Karpas-422 (cell line): ENCODE results near the gene CRYGS. TPM values are rescaled to one million over a fixed set of nuclear protein-coding genes. Genes with fewer than 3 reads are reported as not detected.

Experiments used
- DNase-seq: peaks from one replicate; pipeline ENCODE4 v3.0.0-alpha.2; 2015
- H2AFZ ChIP-seq: fragments of 200-600 bp; sonication (generic); 2 replicates; pipeline ENCODE4 v1.6.1; 2014; ENCODE audit warnings: antibody characterized with exemption, low read length, mixed read lengths
- H3K27ac ChIP-seq: fragments of 200-600 bp; sonication (generic); 2 replicates; pipeline ENCODE4 v1.5.1; 2014; ENCODE audit warnings: mild to moderate bottlenecking, low read length, moderate library complexity
- H3K27me3 ChIP-seq: fragments of 200-600 bp; sonication (generic); 2 replicates; pipeline ENCODE4 v1.6.1; 2014; ENCODE audit warnings: low read length, mixed read lengths
- H3K36me3 ChIP-seq: fragments of 200-600 bp; sonication (generic); 2 replicates; pipeline ENCODE4 v1.6.1; 2014; ENCODE audit warnings: low read length, mixed read lengths; ENCODE audit not compliant: insufficient read depth
- H3K4me1 ChIP-seq: fragments of 200-600 bp; sonication (generic); 2 replicates; pipeline ENCODE4 v1.6.1; 2014; ENCODE audit warnings: mild to moderate bottlenecking, low read length, mixed read lengths
- H3K4me2 ChIP-seq: fragments of 200-600 bp; sonication (generic); 2 replicates; pipeline ENCODE4 v1.6.1; 2014; ENCODE audit warnings: low read length, low read depth, mild to moderate bottlenecking; ENCODE audit not compliant: poor library complexity, severe bottlenecking
- H3K4me3 ChIP-seq: fragments of 200-600 bp; sonication (generic); 2 replicates; pipeline ENCODE4 v1.5.1; 2014; ENCODE audit warnings: mild to moderate bottlenecking, antibody characterized with exemption, low read length, mixed read lengths
- H3K79me2 ChIP-seq: fragments of 200-600 bp; sonication (generic); 2 replicates; pipeline ENCODE4 v1.6.1; 2014; ENCODE audit warnings: mild to moderate bottlenecking, low read length, mixed read lengths
- H3K9ac ChIP-seq: fragments of 200-600 bp; sonication (generic); 2 replicates; pipeline ENCODE4 v1.6.0; 2014; ENCODE audit warnings: low read length
- H3K9me2 ChIP-seq: fragments of 200-600 bp; sonication (generic), shearing (Covaris generic); replicated peaks from 2 replicates; pipeline ENCODE4 v1.6.0; 2014; ENCODE audit warnings: mild to moderate bottlenecking, low read length, moderate library complexity; ENCODE audit not compliant: insufficient read depth
- H3K9me3 ChIP-seq: fragments of 300-700, 200-600 bp; sonication (generic); 2 replicates; pipeline ENCODE4 v1.6.1; 2014; ENCODE audit warnings: low read length, mixed read lengths
- H4K20me1 ChIP-seq: fragments of 200-600 bp; sonication (generic); 2 replicates; pipeline ENCODE4 v1.6.1; 2014; ENCODE audit warnings: mild to moderate bottlenecking, antibody characterized with exemption, low read length, low read depth; ENCODE audit not compliant: insufficient read depth
- total RNA-seq: library from RNA; depleted of rRNA; stranded (reverse); fragments of >200 nt; shearing (Covaris generic); gene quantifications from 2 replicates; pipeline ENCODE4 v1.2.3, GENCODE V29; 2014; ENCODE audit warnings: low replicate concordance; rRNA removed

Gene CRYGS
- 12.2 and 18.4 TPM in 2 replicates for total RNA-seq

- Histone ChIP-seq H2AFZ (no peak within 1 kb of the TSS), H3K27me3 (no peaks in the 10 kb centered on the region), H3K27ac (no peak within 1 kb of the TSS), H3K36me3 (peaks cover 34% of the 10 kb centered on the region), H3K9me3 (no peaks in the 10 kb centered on the region), H3K79me2 (no peaks in the 10 kb centered on the region), H3K9me2 (no peaks in the 10 kb centered on the region), H3K4me2 (no peak within 1 kb of the TSS), H3K4me3 (no peak within 1 kb of the TSS), H4K20me1 (no peaks in the 10 kb centered on the region), H3K4me1 (peaks cover 2% of the 10 kb centered on the region; the same call in 1 of the 2 replicates), H3K9ac (no peak within 1 kb of the TSS)
- no peak for DNase-seq
Measured at GRCh38 chr3:186544281-186544680, at the start of gene CRYGS. CRYGS (minus strand) TSS chr3:186544380; CDS start chr3:186544326, 54 bp downstream.

DNA sequence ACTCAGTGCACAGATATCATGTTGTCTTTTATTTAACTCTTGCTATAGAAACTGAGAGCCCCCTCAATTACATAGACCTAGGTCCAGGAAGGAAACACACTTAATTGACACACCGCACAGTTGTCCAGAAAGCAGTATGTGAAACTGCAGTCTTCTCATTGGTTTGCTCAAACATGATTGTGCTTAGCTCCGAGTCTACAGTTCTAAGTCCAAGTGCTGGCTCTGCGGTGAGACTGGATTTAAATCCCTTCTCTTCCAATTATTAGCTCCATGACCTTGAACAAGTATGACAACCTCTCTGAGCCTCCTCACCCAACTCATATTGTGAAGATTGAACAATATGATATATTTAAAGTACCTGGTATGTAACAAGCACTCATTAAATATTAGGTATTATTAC lies 49.7 kb upstream of the CRYGS start:
- Histone ChIP-seq H3K4me2 (no peak overlapping the region), H3K9me3 (no peaks in the 10 kb centered on the region), H3K9me2 (no peaks in the 10 kb centered on the region), H3K4me3 (no peak overlapping the region), H2AFZ (no peak overlapping the region), H3K36me3 (no peaks in the 10 kb centered on the region), H3K9ac (no peak overlapping the region), H3K4me1 (no peaks in the 10 kb centered on the region; the same call in 1 of the 2 replicates), H3K79me2 (no peaks in the 10 kb centered on the region), H3K27me3 (no peaks in the 10 kb centered on the region), H4K20me1 (no peaks in the 10 kb centered on the region), H3K27ac (no peak overlapping the region)
- DNase-seq: no peak

GRCh38 chr3:186592682-186593081 lies 48.5 kb upstream of the CRYGS start:
- Histone ChIP-seq H3K4me3 (no peak overlapping the region), H3K27me3 (no peaks in the 10 kb centered on the region), H2AFZ (no peak overlapping the region), H3K4me1 (no peaks in the 10 kb centered on the region; the same call in 1 of the 2 replicates), H3K9ac (no peak overlapping the region), H3K9me2 (no peaks in the 10 kb centered on the region), H4K20me1 (no peaks in the 10 kb centered on the region), H3K27ac (no peak overlapping the region), H3K4me2 (no peak overlapping the region), H3K9me3 (no peaks in the 10 kb centered on the region), H3K36me3 (no peaks in the 10 kb centered on the region), H3K79me2 (no peaks in the 10 kb centered on the region)
- no peak for DNase-seq

GRCh38 chr3:186590580-186591295 lies 46.6 kb upstream of the CRYGS start:
- Histone ChIP-seq H3K9me3 (no peaks in the 10 kb centered on the region), H3K27me3 (no peaks in the 10 kb centered on the region), H3K4me3 (no peak overlapping the region), H3K36me3 (peaks cover 5% of the 10 kb centered on the region; the same call in 1 of the 2 replicates), H3K9me2 (no peaks in the 10 kb centered on the region), H3K4me2 (no peak overlapping the region), H2AFZ (no peak overlapping the region), H3K4me1 (no peaks in the 10 kb centered on the region; the same call in 1 of the 2 replicates), H3K9ac (no peak overlapping the region), H3K79me2 (no peaks in the 10 kb centered on the region), H4K20me1 (0 out of 2 replicates have a peak, but pooled peaks cover 2% of the 10 kb centered on the region), H3K27ac (no peak overlapping the region)
- DNase-seq: no peak

GRCh38 chr3:186589856-186590579 lies 45.8 kb upstream of the CRYGS start:
- no peak overlapping the region for H3K4me2 ChIP-seq
- no peak overlapping the region for H2AFZ ChIP-seq
- no peaks in the 10 kb centered on the region; the same call in 1 of the 2 replicates for H3K4me1 ChIP-seq
- no peaks in the 10 kb centered on the region for H3K79me2 ChIP-seq
- H3K36me3 ChIP-seq: peaks cover 12% of the 10 kb centered on the region
- H3K4me3 ChIP-seq: no peak overlapping the region
- no peaks in the 10 kb centered on the region for H3K9me2 ChIP-seq
- H3K27ac ChIP-seq: no peak overlapping the region
- no peak overlapping the region for H3K9ac ChIP-seq
- DNase-seq: no peak
- H3K9me3 ChIP-seq: no peaks in the 10 kb centered on the region
- H4K20me1 ChIP-seq: 0 out of 2 replicates have a peak, but pooled peaks cover 2% of the 10 kb centered on the region
- H3K27me3 ChIP-seq: no peaks in the 10 kb centered on the region

DNA sequence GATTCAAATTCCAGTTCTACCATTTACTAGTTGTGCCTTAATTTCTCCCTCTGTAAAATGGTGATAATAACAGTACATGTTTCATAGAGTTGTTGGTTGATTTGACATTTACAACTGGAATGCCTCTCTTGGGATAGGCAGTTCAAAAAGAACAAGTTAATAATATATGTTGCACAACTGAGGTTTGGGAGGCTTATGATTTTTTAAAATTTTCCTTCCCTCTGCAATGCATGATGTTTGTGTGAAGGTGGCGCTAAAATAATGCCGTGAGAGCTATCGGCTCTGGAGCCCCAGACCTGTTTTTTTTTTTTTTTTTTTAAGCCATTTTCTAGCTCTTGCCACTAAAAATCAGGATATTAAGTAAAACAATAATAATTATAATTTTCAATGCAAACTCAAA lies 44.9 kb upstream of the CRYGS start:
- H3K36me3 ChIP-seq: peaks cover 21% of the 10 kb centered on the region
- 0 out of 2 replicates have a peak, but pooled peaks cover 2% of the 10 kb centered on the region for H4K20me1 ChIP-seq
- no peaks in the 10 kb centered on the region for H3K4me1 ChIP-seq
- no peak overlapping the region for H3K27ac ChIP-seq
- H3K9me3 ChIP-seq: no peaks in the 10 kb centered on the region
- H3K4me3 ChIP-seq: no peak overlapping the region
- no peak overlapping the region for H3K9ac ChIP-seq
- no peaks in the 10 kb centered on the region for H3K79me2 ChIP-seq
- H3K27me3 ChIP-seq: no peaks in the 10 kb centered on the region
- no peak overlapping the region for H3K4me2 ChIP-seq
- peak; percentile 58 for DNase-seq
- no peaks in the 10 kb centered on the region for H3K9me2 ChIP-seq
- no peak overlapping the region for H2AFZ ChIP-seq

GRCh38 chr3:186588632-186589031 lies 44.5 kb upstream of the CRYGS start:
- no peaks in the 10 kb centered on the region for H3K27me3 ChIP-seq
- H3K79me2 ChIP-seq: no peaks in the 10 kb centered on the region
- no peaks in the 10 kb centered on the region for H3K9me2 ChIP-seq
- H3K4me1 ChIP-seq: no peaks in the 10 kb centered on the region
- no peak overlapping the region for H2AFZ ChIP-seq
- no peak overlapping the region for H3K4me3 ChIP-seq
- no peaks in the 10 kb centered on the region for H3K9me3 ChIP-seq
- H4K20me1 ChIP-seq: 0 out of 2 replicates have a peak, but pooled peaks cover 2% of the 10 kb centered on the region
- H3K4me2 ChIP-seq: no peak overlapping the region
- H3K36me3 ChIP-seq: peaks cover 26% of the 10 kb centered on the region
- H3K27ac ChIP-seq: no peak overlapping the region
- no peak overlapping the region for H3K9ac ChIP-seq
- no peak for DNase-seq

- Histone ChIP-seq H3K9me3 (no peaks in the 10 kb centered on the region), H3K9ac (no peak overlapping the region), H3K4me3 (no peak overlapping the region), H3K36me3 (peaks cover 40% of the 10 kb centered on the region), H2AFZ (no peak overlapping the region), H3K9me2 (no peaks in the 10 kb centered on the region), H3K4me2 (no peak overlapping the region), H4K20me1 (0 out of 2 replicates have a peak, but pooled peaks cover 2% of the 10 kb centered on the region), H3K27me3 (no peaks in the 10 kb centered on the region), H3K79me2 (no peaks in the 10 kb centered on the region), H3K27ac (no peak overlapping the region), H3K4me1 (no peaks in the 10 kb centered on the region)
- no peak for DNase-seq
Measured at GRCh38 chr3:186587183-186587582, 43.0 kb upstream of the CRYGS start.
